ENCODE measurements around the gene SUGT1.
"Not testable (repeated sequence)": the region's sequence is repeated elsewhere in the genome, so short reads cannot be mapped to it uniquely, and the experiment has no call there.

The SUGT1 gene

DNA sequence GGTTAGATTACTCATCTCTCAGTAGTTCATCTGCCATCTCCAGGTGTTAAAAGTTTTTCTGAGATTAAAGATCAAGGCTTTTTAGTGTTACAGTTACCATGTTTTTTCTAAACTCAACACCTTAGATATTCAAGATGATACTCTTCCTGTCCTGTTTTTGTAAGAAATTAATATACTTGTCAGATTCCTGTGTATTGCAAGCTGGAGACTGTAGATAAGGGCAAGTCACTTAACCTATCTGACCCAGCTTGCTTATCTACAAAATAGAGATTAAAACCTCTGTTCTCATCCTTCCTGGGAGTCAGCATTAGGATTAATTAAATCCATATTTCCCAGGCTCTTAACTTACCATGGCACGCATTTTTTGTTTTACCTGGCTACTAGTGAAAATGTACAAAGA is 25.2 kb downstream of the SUGT1 start (continued):
- TF ChIP-seq ZNF518A (tag by site-specific recombination; conservative IDR thresholded peaks at IDR 0.05; ENCODE audit: low read depth) (no peak), ZNF175 (tag by site-specific recombination; IDR thresholded peaks at IDR 0.05) (no peak), ZSCAN23 (tag by site-specific recombination; IDR thresholded peaks at IDR 0.05) (no peak), GLI4 (tag by site-specific recombination; IDR thresholded peaks at IDR 0.05) (no peak), ZNF157 (tag by site-specific recombination; IDR thresholded peaks at IDR 0.05) (no peak), MZF1 (tag by site-specific recombination; IDR thresholded peaks at IDR 0.05; ENCODE audit: borderline replicate concordance) (no peak), SP3 (tag by site-specific recombination; IDR thresholded peaks at IDR 0.05) (no peak), ZNF707 (tag by site-specific recombination; IDR thresholded peaks at IDR 0.05) (no peak), ZNF23 (tag by site-specific recombination; IDR thresholded peaks at IDR 0.05; ENCODE audit: borderline replicate concordance) (no peak)

GRCh38 chr13:52685806-52686205 is 33.2 kb downstream of the SUGT1 start:
- H3K4me1 ChIP-seq (ENCODE audit: control insufficient read depth, insufficient read depth, low read length); H3K4me3 ChIP-seq (ENCODE audit: low read depth, low read length); CTCF ChIA-PET; POLR2A ChIA-PET; H3K9me3 ChIP-seq (ENCODE audit: control insufficient read depth, insufficient read depth, low read depth, low read length); H3K27ac ChIP-seq (ENCODE audit: extremely low read depth, low read depth, low read length): not testable (repeated sequence)
- H3K36me3 ChIP-seq (ENCODE audit: control insufficient read depth in 2 of 2, insufficient read depth in 1 of 2, low read length in 2 of 2) = peaks cover 17 to 35% of the 10 kb centered on the region in 2 experiments

GRCh38 chr13:52686376-52686775 is 33.7 kb downstream of the SUGT1 start:
- H3K4me3 ChIP-seq (ENCODE audit: low read depth, low read length) = no peak overlapping the region
- H3K27ac ChIP-seq (ENCODE audit: extremely low read depth, low read depth, low read length) = no peak overlapping the region
- ChIA-PET CTCF (no interaction called here), POLR2A (no interaction called here)
- H3K9me3 ChIP-seq (ENCODE audit: control insufficient read depth, insufficient read depth, low read depth, low read length) = no peaks in the 10 kb centered on the region
- H3K36me3 ChIP-seq (ENCODE audit: control insufficient read depth in 2 of 2, insufficient read depth in 1 of 2, low read length in 2 of 2) = peaks cover 13 to 34% of the 10 kb centered on the region in 2 experiments
- no peaks in the 10 kb centered on the region for H3K4me1 ChIP-seq (ENCODE audit: control insufficient read depth, insufficient read depth, low read length)
- no peak for TF ChIP-seq ZNF175 (tag by site-specific recombination; IDR thresholded peaks at IDR 0.05)
- no peak for TF ChIP-seq PRDM1 (tag by site-specific recombination; IDR thresholded peaks at IDR 0.05)
- no peak for TF ChIP-seq ZNF350 (tag by site-specific recombination; IDR thresholded peaks at IDR 0.05)
- no peak for TF ChIP-seq ZBTB8A (tag by site-specific recombination; IDR thresholded peaks at IDR 0.05)
- no peak for TF ChIP-seq ZNF280C (tag by site-specific recombination; IDR thresholded peaks at IDR 0.05)
- TF ChIP-seq, protein P1, sequence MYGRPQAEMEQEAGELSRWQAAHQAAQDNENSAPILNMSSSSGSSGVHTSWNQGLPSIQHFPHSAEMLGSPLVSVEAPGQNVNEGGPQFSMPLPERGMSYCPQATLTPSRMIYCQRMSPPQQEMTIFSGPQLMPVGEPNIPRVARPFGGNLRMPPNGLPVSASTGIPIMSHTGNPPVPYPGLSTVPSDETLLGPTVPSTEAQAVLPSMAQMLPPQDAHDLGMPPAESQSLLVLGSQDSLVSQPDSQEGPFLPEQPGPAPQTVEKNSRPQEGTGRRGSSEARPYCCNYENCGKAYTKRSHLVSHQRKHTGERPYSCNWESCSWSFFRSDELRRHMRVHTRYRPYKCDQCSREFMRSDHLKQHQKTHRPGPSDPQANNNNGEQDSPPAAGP (tag by site-specific recombination; IDR thresholded peaks at IDR 0.05) = no peak
- TF ChIP-seq CTCF (tag by site-specific recombination; IDR thresholded peaks at IDR 0.05) = no peak
- no peak for TF ChIP-seq ZNF624 (tag by site-specific recombination; IDR thresholded peaks at IDR 0.05)
- TF ChIP-seq ZNF157 (tag by site-specific recombination; IDR thresholded peaks at IDR 0.05) = no peak
- TF ChIP-seq ZNF518A (tag by site-specific recombination; conservative IDR thresholded peaks at IDR 0.05; ENCODE audit: low read depth) = no peak

Measured in HEK293 (cell line).